Naive thymus-derived CD8-positive, alpha-beta T cell (primary cell): ENCODE results near the gene RAB44. TPM values are rescaled to one million over a fixed set of nuclear protein-coding genes. Genes with fewer than 3 reads are reported as not detected.
A peak's percentile ranks its signal among the peaks of the same experiment; 100 is the strongest.

Source experiments
- ATAC-seq, 2 donors: fragments of 150-1000 bp; cut with Tn5 transposase in 1 of 2; sonication (Bioruptor Pico), chemical (Tn5 transposase) in 1 of 2; 1 replicate in 1 of 2; 2 replicates in 1 of 2; pipeline ENCODE4 v1.10.0; 2021; ENCODE audit warnings: mild to moderate bottlenecking in 2 of 2, moderate library complexity in 2 of 2
- POLR2A ChIA-PET: fragments of 350-600 bp; sonication (Branson Sonifier 250); formaldehyde crosslinking; loops from one replicate; lab custom pipeline; 2021; ENCODE audit warnings: antibody characterized with exemption; lab: Charles Lee
- DNase-seq, 10 donors: peaks; one replicate each; pipeline versions ENCODE4 v3.0.0 to v3.0.0-alpha.2; 2020 to 2022
- H3K27ac Mint-ChIP-seq, 10 donors: one replicate each; pipeline ENCODE4 v1.8.0; 2020 to 2022; ENCODE audit warnings: mild to moderate bottlenecking in 10 of 10, mixed read lengths in 10 of 10, moderate library complexity in 4 of 10, inconsistent platforms in 1 of 10
- H3K27me3 Mint-ChIP-seq, 5 donors: one replicate each; pipeline ENCODE4 v1.8.0; 2021 to 2022; ENCODE audit warnings: mixed read lengths in 5 of 5
- H3K36me3 Mint-ChIP-seq, 3 donors: one replicate each; pipeline ENCODE4 v1.8.0; 2020 to 2022; ENCODE audit warnings: mixed read lengths in 3 of 3, mild to moderate bottlenecking in 2 of 3, inconsistent platforms in 1 of 3
- H3K4me1 Mint-ChIP-seq, 4 donors: one replicate each; pipeline ENCODE4 v1.8.0; 2021 to 2022; ENCODE audit warnings: mixed read lengths in 4 of 4
- H3K4me3 Mint-ChIP-seq, 10 donors: one replicate each; pipeline ENCODE4 v1.8.0; 2020 to 2022; ENCODE audit warnings: mild to moderate bottlenecking in 10 of 10, mixed read lengths in 10 of 10, moderate library complexity in 6 of 10, inconsistent platforms in 1 of 10
- H3K9me3 Mint-ChIP-seq, 9 donors: one replicate each; pipeline ENCODE4 v1.8.0; 2020 to 2022; ENCODE audit warnings: mixed read lengths in 9 of 9, mild to moderate bottlenecking in 3 of 9, inconsistent platforms in 1 of 9, moderate library complexity in 1 of 9
- polyA plus RNA-seq, 3 donors: library from polyadenylated mRNA; unstranded; fragments of 300-500 nt; fragmentation: Illumina TruSeq; gene quantifications; one replicate each; pipeline ENCODE4 v1.2.3, GENCODE V29; 2021
- total RNA-seq, 8 experiments: library from RNA in 2 of 8; stranded (reverse) in 2 of 8; gene quantifications; one replicate each; pipeline ENCODE4 v1.2.3 and lab custom pipeline; 2021 to 2026

Gene RAB44
- total and polyA plus RNA-seq, 5 experiments from 2014 or later, result not detected

DNA sequence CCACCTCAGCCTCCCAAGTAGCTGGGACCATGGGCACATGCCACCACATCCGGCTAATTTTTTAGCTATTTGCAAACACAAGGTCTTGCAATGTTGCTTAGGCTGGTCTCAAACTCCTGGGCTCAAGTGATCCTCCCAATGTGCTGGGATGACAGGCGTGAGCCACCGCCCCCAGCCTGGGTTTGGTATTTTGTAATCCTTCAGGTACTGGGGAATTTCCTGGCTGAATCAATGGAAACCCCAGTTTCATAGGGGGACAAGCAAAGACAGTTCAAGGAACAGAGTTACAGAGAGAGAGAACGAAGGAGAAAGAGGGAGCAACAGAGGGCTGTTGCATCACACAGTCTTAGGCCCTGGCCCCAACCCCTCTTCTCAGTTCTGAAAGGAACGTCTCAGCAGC is 35.7 kb downstream of the RAB44 start:
- POLR2A ChIA-PET, result interaction anchor here (0.6 kb wide), 1 partner anchor 69 kb away, joined by 5 read pairs; no protein-coding TSS in a partner anchor
- no peaks in the 10 kb centered on the region for H3K9me3 Mint-ChIP-seq
- H3K4me3 Mint-ChIP-seq, result no peak overlapping the region
- H3K27ac Mint-ChIP-seq, result no peak overlapping the region
- peaks cover 4 to 8% (median 6%) of the 10 kb centered on the region in 4 donors for H3K4me1 Mint-ChIP-seq
- no peaks in the 10 kb centered on the region for H3K36me3 Mint-ChIP-seq
- ATAC-seq (no peak), DNase-seq (no peak)
- peaks cover 0 to 11% (median 0%) of the 10 kb centered on the region in 5 donors for H3K27me3 Mint-ChIP-seq

DNA sequence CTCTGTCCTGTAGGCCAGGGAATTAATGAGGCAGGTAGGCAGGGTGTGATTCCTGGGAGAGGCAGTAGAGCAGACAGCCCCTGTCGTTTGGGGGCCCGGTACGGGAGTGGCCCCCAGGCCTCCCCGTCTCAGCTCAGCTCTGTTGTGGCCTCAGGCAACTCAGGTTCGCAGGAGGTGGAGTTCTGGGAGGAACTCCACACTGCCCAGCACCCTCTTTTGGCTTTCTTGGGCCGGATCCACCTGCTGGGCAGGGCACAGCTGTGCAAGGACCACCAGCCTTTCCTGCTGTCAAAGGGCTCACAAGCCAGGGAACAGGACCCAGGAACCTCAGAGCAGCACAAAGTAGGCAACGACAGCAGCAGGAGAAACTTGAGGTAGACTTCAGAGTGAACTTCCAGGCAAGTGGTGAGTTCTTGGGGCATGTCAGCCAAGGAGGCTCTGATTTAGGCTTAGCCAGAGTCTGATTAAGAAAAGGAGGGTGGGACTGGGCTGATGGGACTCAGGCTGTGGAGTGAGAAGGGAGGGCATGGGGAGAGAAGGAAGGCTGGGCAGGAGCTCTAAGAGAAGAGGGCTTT is 36.9 kb downstream of the RAB44 start:
- DNase-seq (no peak), ATAC-seq (no peak)
- no peaks in the 10 kb centered on the region for H3K9me3 Mint-ChIP-seq
- H3K27ac Mint-ChIP-seq, result peak overlapping the region in 3 of 10 donors; percentile 18 to 73 (median 21)
- POLR2A ChIA-PET, result interaction anchor here (0.6 kb wide), 1 partner anchor 18 kb away, joined by 3 read pairs; no protein-coding TSS in a partner anchor
- no peaks in the 10 kb centered on the region for H3K36me3 Mint-ChIP-seq
- peaks cover 0 to 11% (median 0%) of the 10 kb centered on the region in 5 donors for H3K27me3 Mint-ChIP-seq
- peak overlapping the region; percentile 8 to 70 (median 34) for H3K4me3 Mint-ChIP-seq
- peaks cover 4 to 8% (median 6%) of the 10 kb centered on the region in 4 donors for H3K4me1 Mint-ChIP-seq

DNA sequence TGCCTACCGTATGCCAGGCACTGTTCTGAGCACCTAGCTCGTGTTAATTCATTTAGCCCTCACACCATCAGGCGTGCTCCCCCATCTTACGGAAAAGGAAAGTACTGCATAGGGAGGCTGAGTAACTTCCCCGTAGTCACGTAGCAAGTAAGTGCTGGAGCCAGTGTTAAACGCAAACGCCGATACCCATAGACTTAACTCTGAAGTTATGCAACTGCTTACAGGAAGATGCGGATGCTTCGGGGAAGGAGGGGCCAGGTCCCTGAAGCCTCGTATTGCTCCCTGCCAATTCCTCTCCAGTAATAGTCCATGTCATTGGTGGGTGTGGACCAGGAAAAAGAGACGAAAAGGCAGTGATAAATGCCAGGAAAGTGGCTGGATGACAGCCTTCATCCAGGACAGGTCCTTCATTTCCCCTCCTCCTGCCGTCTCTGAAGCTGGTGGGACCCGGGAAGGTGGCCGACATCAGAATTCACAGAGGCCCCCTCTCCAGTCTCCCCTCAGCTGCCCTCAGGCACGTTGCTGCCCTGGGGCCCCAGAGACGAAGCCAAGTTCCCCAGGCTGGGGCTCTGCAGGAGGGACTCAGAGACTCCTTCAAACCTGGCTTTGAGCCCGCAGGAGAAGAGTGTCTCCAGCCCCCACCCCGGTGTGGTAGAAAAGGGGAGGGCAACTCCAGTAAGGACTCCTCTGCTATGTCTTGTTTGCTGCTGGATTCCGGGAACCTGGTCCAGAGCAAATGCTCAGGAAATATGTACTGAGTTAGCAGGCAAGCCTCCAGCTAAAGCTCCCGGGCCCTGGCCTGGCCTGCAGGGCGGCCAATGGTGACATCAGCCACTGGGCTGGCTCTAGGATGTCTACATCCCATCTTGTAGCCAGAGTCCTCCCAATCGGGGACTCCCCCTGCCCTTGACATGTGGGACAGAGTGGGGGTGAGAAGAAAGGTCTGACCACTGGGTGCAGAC is 37.8 kb downstream of the RAB44 start:
- peak; percentile 68 to 75 for ATAC-seq
- Mint-ChIP-seq H3K9me3 (no peaks in the 10 kb centered on the region), H3K27ac (peak overlapping the region in 2 of 10 donors; percentile 18 to 73), H3K4me3 (peak overlapping the region; percentile 8 to 70 (median 34)), H3K36me3 (no peaks in the 10 kb centered on the region), H3K27me3 (peaks cover 0 to 11% (median under 1%) of the 10 kb centered on the region in 5 donors), H3K4me1 (peaks cover 4 to 12% (median 7%) of the 10 kb centered on the region in 4 donors)
- DNase-seq, result peak in 2 of 10 donors; percentile 13 to 21
- POLR2A ChIA-PET, result no interaction called here

DNA sequence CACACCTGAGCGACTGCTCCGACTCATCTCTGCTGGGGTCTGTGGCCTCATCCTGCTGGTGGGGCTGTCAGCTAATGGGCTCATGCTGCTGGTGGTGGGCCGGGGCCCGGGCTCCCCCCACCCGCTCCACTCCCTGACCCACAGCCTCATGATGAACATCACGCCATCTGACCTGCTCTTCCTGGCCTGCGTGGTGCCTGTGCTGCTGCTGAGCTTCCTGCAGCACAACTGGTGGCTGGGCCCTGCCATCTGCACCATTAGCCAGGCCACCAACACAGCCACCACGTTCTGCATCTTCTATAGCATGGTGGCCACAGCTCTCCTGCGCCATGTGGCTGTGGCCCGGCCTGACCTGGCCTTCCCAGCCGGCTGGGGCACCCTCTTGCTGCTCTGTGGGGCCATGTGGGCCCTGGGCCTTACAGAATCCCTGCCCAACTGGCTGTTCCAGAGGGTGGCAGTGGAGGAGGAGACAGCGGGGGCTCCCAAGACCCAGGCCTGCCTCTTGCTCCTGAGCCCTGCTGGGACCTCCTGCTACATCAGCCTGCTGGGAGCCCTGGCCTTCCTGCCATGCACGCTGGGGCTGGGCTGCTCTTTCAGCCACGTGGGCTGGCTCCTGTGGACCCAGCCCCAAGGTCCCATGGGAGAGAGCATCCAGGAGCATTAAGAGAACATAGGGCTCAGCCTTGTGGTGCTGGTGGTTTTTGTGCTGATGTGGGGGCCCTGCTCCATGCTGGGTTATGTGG is 39.6 kb downstream of the RAB44 start:
- H3K27me3 Mint-ChIP-seq, result peaks cover 0 to 11% (median 1%) of the 10 kb centered on the region in 5 donors
- no peaks in the 10 kb centered on the region for H3K9me3 Mint-ChIP-seq
- peak overlapping the region in 1 of 10 donors; percentile 19 for H3K27ac Mint-ChIP-seq
- no peak overlapping the region for H3K4me3 Mint-ChIP-seq
- no peaks in the 10 kb centered on the region for H3K36me3 Mint-ChIP-seq
- POLR2A ChIA-PET, result interaction anchor here (0.6 kb wide), 1 partner anchor 19 kb away, joined by 4 read pairs; no protein-coding TSS in a partner anchor
- DNase-seq, result no peak
- no peak for ATAC-seq
- H3K4me1 Mint-ChIP-seq, result peaks cover 4 to 15% (median 7%) of the 10 kb centered on the region in 4 donors

DNA sequence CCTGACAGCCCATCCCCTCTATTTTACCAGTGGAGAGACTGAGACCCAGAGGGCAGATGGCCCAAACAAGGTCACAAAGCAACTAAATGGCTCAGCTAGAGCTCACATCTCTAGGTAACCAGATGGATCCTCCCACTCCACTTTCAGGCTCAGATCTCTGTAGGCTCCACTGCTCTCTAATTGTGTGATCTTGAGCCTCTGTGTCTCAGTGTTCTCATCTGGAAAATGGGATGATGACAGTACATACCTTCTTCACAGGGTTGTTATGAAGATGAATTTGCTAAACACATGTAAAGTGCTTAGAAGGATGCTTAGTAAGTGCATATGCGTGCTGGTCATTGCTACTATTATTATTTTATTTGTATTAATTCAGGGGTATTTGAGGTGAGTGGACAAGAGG is 40.5 kb downstream of the RAB44 start:
- DNase-seq, result no peak
- Mint-ChIP-seq H3K36me3 (no peaks in the 10 kb centered on the region), H3K9me3 (no peaks in the 10 kb centered on the region), H3K27me3 (peaks cover 0 to 11% (median 1%) of the 10 kb centered on the region in 5 donors), H3K4me1 (peaks cover 6 to 22% (median 8%) of the 10 kb centered on the region in 4 donors), H3K4me3 (no peak overlapping the region), H3K27ac (no peak overlapping the region)
- no peak for ATAC-seq
- POLR2A ChIA-PET, result no interaction called here

DNA sequence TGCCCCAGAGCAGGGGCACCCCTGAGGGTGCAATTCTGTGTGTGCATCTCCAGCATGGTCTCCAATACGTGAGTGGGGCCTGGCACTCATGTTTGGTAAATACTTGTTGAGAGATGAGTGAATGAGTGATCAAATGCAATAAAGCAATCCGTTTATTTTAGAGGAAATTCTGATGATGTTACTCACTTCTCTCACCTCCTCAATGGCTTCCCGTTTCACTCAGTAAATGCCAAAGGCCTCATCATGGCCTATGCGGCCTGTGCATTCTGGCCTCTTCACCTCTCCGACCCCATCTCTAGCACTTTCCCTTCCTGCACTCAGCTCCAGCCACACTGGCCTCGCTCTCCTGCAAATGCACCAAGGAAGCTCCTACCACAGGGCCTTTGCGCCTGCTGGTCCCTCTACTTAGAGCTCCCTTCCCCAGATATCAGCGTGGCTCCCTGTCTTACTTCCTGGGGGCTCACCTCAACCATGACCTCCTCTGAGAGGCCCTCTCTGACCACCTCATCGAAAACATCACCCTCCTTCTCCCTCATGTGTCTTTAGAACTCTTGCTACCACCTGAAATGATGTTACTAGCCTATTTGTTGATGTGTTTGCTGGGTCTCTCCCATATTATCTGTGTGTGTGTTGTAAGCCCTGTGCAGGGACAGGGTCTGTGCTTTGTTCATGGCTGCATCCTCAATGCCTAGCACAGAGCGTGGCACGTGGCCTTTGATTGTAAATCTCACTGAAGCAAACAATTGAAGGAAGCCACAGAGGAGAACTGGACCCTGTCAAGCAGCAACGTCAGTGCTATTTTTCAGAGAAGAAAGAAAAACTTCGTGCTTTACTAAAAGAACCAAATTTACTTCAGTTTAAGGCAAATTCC is 42.6 kb downstream of the RAB44 start:
- DNase-seq, result no peak
- no peaks in the 10 kb centered on the region for H3K36me3 Mint-ChIP-seq
- ATAC-seq, result no peak
- POLR2A ChIA-PET, result no interaction called here
- H3K27me3 Mint-ChIP-seq, result peaks cover 0 to 4% (median 0%) of the 10 kb centered on the region in 5 donors
- H3K4me3 Mint-ChIP-seq, result no peak overlapping the region
- H3K4me1 Mint-ChIP-seq, result peaks cover under 1 to 26% (median 3%) of the 10 kb centered on the region in 4 donors
- H3K27ac Mint-ChIP-seq, result peak overlapping the region in 2 of 10 donors; percentile 4 to 21
- H3K9me3 Mint-ChIP-seq, result no peaks in the 10 kb centered on the region

DNA sequence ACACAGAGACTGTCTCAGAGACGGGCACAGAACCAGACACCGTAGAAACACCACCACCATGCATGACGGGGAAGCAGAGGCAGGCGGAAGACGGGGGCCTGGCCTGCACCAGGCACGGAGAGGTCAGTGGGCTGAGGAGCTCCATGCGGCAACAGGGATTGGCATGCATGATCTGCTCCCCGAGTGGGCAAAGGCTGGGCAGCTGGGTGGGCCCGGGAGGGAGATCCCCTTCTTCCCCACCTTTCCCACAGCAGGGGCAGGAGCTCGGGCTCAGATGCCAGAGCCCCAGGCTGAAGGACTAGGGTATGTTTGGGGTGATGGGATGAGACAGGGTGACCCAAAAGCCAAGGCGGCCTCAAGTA is 43.2 kb downstream of the RAB44 start:
- Mint-ChIP-seq H3K4me3 (no peak overlapping the region), H3K27ac (peak overlapping the region in 1 of 10 donors; percentile 21), H3K4me1 (peaks cover 0 to 25% (median 2%) of the 10 kb centered on the region in 4 donors), H3K36me3 (no peaks in the 10 kb centered on the region), H3K9me3 (no peaks in the 10 kb centered on the region), H3K27me3 (peaks cover 0 to 4% (median 0%) of the 10 kb centered on the region in 5 donors)
- POLR2A ChIA-PET, result no interaction called here
- DNase-seq, result no peak
- no peak for ATAC-seq

DNA sequence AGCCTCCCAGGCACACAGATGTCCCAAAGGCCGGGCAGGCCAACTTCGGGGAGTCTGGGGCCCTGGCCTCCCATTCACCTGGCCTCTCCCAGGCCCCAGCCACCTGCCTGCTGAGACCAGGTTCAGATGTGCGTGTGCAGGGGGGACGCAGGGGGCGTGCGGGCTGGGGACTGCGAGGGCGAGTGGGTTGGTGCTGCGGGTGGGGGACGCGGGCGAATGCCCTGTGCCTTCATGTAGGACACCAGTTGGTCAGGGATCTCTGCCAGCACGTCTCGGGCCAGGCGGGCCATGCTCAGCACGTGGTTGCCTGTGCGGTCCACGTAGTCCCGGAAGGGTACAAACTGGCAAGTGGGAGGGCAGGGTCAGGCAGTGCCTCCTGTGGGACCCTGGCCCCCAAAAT is 44.5 kb downstream of the RAB44 start:
- ATAC-seq, result no peak
- POLR2A ChIA-PET, result no interaction called here
- Mint-ChIP-seq H3K4me1 (peaks cover 0 to 25% (median 2%) of the 10 kb centered on the region in 4 donors), H3K27ac (no peak overlapping the region), H3K9me3 (no peaks in the 10 kb centered on the region), H3K4me3 (no peak overlapping the region), H3K27me3 (peaks cover 0 to 4% (median 0%) of the 10 kb centered on the region in 5 donors), H3K36me3 (no peaks in the 10 kb centered on the region)
- DNase-seq, result no peak

DNA sequence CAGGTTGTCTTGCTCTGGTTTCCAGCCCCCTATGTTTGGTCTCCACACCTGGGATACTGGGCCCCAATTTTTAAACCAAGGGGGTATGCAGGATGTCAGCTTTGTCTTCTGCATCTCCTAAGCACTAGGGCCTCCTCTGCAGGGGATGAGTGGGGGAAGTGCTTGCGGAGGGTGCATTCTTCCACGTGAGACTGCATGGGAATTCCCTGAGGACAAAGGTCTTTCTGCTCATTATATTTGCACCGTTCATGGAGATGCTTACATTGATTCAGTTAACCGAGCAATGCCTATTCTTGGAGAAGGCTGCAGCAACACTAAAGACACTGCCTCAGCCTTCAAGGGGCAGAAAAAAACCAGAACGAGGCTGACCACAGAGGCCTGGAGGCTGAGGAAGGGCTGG is 45.4 kb downstream of the RAB44 start:
- H3K27ac Mint-ChIP-seq, result no peak overlapping the region
- ATAC-seq (no peak), DNase-seq (no peak)
- H3K27me3 Mint-ChIP-seq, result peaks cover 0 to 4% (median 0%) of the 10 kb centered on the region in 5 donors
- peaks cover 0 to 25% (median 2%) of the 10 kb centered on the region in 4 donors for H3K4me1 Mint-ChIP-seq
- H3K36me3 Mint-ChIP-seq, result no peaks in the 10 kb centered on the region
- POLR2A ChIA-PET, result interaction anchor here (1.2 kb wide), 1 partner anchor 10 kb away, joined by 4 read pairs; no protein-coding TSS in a partner anchor
- no peaks in the 10 kb centered on the region for H3K9me3 Mint-ChIP-seq
- no peak overlapping the region for H3K4me3 Mint-ChIP-seq

DNA sequence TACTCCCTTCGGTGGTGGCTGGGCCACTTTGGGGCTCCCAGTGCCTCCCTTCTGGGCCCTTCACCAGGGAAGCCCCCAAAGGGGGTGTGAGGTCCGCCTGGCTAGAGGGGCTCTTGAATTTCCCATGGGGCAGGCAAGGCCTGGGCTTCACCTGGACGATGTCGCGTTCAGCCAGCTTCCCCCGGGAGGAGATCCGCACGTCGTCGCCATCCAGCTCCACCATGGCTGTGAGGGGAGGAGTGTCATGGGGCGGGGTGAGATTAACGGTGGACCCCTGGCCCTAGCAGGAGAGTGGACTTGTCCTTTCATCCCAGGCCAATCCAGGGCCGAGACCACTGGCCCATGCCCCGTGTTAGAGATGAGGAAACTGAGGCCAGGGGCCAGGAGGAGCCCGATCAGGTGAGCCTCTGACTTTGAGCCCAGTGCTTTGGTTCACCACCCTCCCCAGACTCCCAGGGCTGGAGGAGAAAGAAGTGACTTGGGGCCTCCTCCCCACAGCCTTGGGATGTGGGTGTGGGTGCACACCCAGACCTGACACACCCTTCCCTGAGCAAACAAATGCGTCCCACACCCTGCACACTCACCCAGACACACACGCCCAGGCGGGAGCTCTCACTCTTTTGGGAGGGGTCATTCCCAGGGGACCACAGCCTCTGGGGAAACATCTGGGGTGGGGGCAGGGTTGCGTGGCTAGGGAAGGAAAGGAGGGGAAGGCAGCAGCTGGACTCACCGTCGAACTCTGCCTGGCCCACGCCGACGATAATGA is 46.1 kb downstream of the RAB44 start:
- Mint-ChIP-seq H3K4me3 (no peak overlapping the region), H3K27me3 (peaks cover 0 to 4% (median 0%) of the 10 kb centered on the region in 5 donors), H3K4me1 (peaks cover 0 to 25% (median 2%) of the 10 kb centered on the region in 4 donors), H3K36me3 (no peaks in the 10 kb centered on the region), H3K27ac (no peak overlapping the region), H3K9me3 (peaks cover 0 to 4% (median 0%) of the 10 kb centered on the region in 9 donors)
- POLR2A ChIA-PET, result interaction anchor here (0.5 to 1.2 kb wide), 2 partner anchors 9 to 134 kb away, joined by 3 to 4 read pairs; no protein-coding TSS in a partner anchor
- no peak for ATAC-seq
- DNase-seq, result no peak

DNA sequence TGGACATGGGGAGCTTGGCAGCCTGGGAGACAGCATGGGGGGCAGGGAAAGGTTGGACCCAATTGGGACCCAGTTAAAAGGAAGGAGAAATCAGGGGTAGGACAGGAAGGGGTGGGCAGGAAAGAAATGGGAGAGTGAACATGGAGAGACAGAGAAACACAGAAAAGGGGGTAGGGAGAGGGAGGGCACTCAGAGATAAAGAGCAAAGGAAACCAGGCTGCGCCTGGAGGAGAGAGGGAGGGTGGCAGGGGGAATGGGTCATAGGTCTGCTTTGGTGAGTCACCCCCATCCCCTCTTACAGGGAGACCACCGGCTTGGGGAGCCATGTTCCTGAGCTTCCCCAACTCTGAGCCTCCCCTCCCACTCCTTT is 46.7 kb downstream of the RAB44 start:
- Mint-ChIP-seq H3K4me1 (peaks cover 0 to 25% (median 2%) of the 10 kb centered on the region in 4 donors), H3K9me3 (peaks cover 0 to 7% (median 0%) of the 10 kb centered on the region in 9 donors), H3K4me3 (no peak overlapping the region), H3K27me3 (peaks cover 0 to 4% (median 0%) of the 10 kb centered on the region in 5 donors), H3K27ac (no peak overlapping the region), H3K36me3 (peaks cover 0 to 2% (median 0%) of the 10 kb centered on the region in 3 donors)
- POLR2A ChIA-PET, result no interaction called here
- ATAC-seq (no peak), DNase-seq (no peak)
